Retinal pigment epithelial cell (primary cell): Measurements from ENCODE around the gene PIK3CG.

Experiments used
- DNase-seq: peaks from one replicate; pipeline ENCODE4 v3.0.0-alpha.2; 2010; ENCODE audit warnings: low read depth
- H3K4me3 ChIP-seq: 2 replicates; pipeline ENCODE4 v1.5.1; 2011; ENCODE audit warnings: mild to moderate bottlenecking, low read length, control low read depth, moderate library complexity
- TF ChIP-seq, protein P1 (sequence below): conservative IDR thresholded peaks from 2 replicates; pipeline ENCODE4 v1.5.1; 2011; ENCODE audit warnings: low read depth, low read length, control low read depth, inconsistent platforms

PIK3CG gene

GRCh38 chr7:106875508-106875907, 10.4 kb downstream of the PIK3CG start:
- no peak overlapping the region for H3K4me3 ChIP-seq
- DNase-seq, result no peak
- TF ChIP-seq, protein P1, sequence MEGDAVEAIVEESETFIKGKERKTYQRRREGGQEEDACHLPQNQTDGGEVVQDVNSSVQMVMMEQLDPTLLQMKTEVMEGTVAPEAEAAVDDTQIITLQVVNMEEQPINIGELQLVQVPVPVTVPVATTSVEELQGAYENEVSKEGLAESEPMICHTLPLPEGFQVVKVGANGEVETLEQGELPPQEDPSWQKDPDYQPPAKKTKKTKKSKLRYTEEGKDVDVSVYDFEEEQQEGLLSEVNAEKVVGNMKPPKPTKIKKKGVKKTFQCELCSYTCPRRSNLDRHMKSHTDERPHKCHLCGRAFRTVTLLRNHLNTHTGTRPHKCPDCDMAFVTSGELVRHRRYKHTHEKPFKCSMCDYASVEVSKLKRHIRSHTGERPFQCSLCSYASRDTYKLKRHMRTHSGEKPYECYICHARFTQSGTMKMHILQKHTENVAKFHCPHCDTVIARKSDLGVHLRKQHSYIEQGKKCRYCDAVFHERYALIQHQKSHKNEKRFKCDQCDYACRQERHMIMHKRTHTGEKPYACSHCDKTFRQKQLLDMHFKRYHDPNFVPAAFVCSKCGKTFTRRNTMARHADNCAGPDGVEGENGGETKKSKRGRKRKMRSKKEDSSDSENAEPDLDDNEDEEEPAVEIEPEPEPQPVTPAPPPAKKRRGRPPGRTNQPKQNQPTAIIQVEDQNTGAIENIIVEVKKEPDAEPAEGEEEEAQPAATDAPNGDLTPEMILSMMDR, result no peak

- no peak overlapping the region for H3K4me3 ChIP-seq
- DNase-seq, result no peak
- TF ChIP-seq, protein P1, result no peak
Measured at GRCh38 chr7:106878748-106879439, 13.8 kb downstream of the PIK3CG start.

- H3K4me3 ChIP-seq, result no peak overlapping the region
- TF ChIP-seq, protein P1, result no peak
- no peak for DNase-seq
Measured at GRCh38 chr7:106881984-106882383, 16.9 kb downstream of the PIK3CG start.

- H3K4me3 ChIP-seq, result no peak overlapping the region
- DNase-seq, result no peak
- TF ChIP-seq, protein P1, result no peak
Measured at GRCh38 chr7:106883456-106884026, 18.5 kb downstream of the PIK3CG start.

- TF ChIP-seq, protein P1, result no peak
- no peak overlapping the region for H3K4me3 ChIP-seq
- no peak for DNase-seq
Measured at GRCh38 chr7:106885652-106886051, 20.6 kb downstream of the PIK3CG start.

- H3K4me3 ChIP-seq, result no peak overlapping the region
- TF ChIP-seq, protein P1, result no peak
- DNase-seq, result no peak
Measured at GRCh38 chr7:106887421-106887820, 22.3 kb downstream of the PIK3CG start.

DNA sequence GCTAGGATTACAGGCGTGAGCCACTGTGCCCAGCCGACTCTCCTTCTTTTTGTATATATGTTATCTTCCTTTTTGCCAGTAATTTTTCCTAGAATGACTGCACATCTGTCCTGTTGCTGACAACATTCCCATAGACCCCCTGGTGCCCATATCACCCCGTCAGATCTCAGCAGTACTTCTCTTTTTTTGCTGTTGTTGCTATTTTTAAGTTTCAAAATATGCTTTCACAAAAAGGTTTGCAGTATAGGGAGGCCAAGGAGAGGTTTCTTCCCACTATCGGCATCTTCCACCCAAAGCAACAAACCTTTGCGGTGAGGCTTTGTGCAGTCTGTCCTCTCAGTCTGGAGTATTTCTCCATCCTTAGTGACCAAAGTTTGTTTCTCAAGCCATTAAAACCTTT, 23.1 kb downstream of the PIK3CG start:
- no peak for DNase-seq
- TF ChIP-seq, protein P1, result no peak
- no peak overlapping the region for H3K4me3 ChIP-seq
